Activated CD4-positive, alpha-beta T cell treated with anti-CD3 and anti-CD28 coated beads, Interleukin-2, amount 50 U/mL, for 48 hours (primary cell): Measurements from ENCODE around the gene RFLNA.

ENCODE experiments used
- DNase-seq, 2 experiments: peaks; one replicate each; pipeline ENCODE4 v3.0.0-alpha.2; 2020

RFLNA gene

GRCh38 chr12:124294780-124295341 is at the start of gene RFLNA:
Gene RFLNA, plus strand, starts transcription at chr12:124295093. Its CDS starts 337 bp downstream, at chr12:124295430.
- no peak for DNase-seq

GRCh38 chr12:124247331-124247730 is 47.6 kb upstream of the RFLNA start:
- no peak for DNase-seq

- DNase-seq: no peak
These were observed 45.7 kb upstream of the RFLNA start for GRCh38 chr12:124248941-124249825.

- DNase-seq: no peak
These were observed 43.7 kb upstream of the RFLNA start for GRCh38 chr12:124251186-124251585.

GRCh38 chr12:124252964-124253363 is 41.9 kb upstream of the RFLNA start:
- DNase-seq: no peak

GRCh38 chr12:124254126-124254525 is 40.8 kb upstream of the RFLNA start:
- DNase-seq: no peak

GRCh38 chr12:124259154-124260066 is 35.5 kb upstream of the RFLNA start:
- DNase-seq: no peak

GRCh38 chr12:124261885-124262284 is 33.0 kb upstream of the RFLNA start:
- no peak for DNase-seq

GRCh38 chr12:124264089-124264795 is 30.7 kb upstream of the RFLNA start:
- no peak for DNase-seq

GRCh38 chr12:124264879-124265278 is 30.0 kb upstream of the RFLNA start:
- DNase-seq: no peak

GRCh38 chr12:124267205-124267778 is 27.6 kb upstream of the RFLNA start:
- no peak for DNase-seq

- DNase-seq: no peak
These were observed 24.2 kb upstream of the RFLNA start for GRCh38 chr12:124270671-124271070.

- peak; percentile 6 to 32 for DNase-seq
These were observed 21.3 kb upstream of the RFLNA start for GRCh38 chr12:124273630-124274029.

GRCh38 chr12:124276337-124276736 is 18.6 kb upstream of the RFLNA start:
- no peak for DNase-seq

- no peak for DNase-seq
These were observed 17.3 kb upstream of the RFLNA start for GRCh38 chr12:124277394-124278241.

GRCh38 chr12:124278389-124279101 is 16.3 kb upstream of the RFLNA start:
- no peak for DNase-seq

GRCh38 chr12:124279315-124279714 is 15.6 kb upstream of the RFLNA start:
- no peak for DNase-seq

- no peak for DNase-seq
These were observed 15.0 kb upstream of the RFLNA start for GRCh38 chr12:124279846-124280360.

GRCh38 chr12:124281309-124281708 is 13.6 kb upstream of the RFLNA start:
- no peak for DNase-seq

- DNase-seq: no peak
These were observed 12.6 kb upstream of the RFLNA start for GRCh38 chr12:124282287-124282686.
